Activated T-cell treated with anti-CD3 and anti-CD28 coated beads, Interleukin-2, amount 50 U/mL, for 24 hours (primary cell): ENCODE results near the gene CT47C1.

ENCODE experiments used
- DNase-seq: peaks from one replicate; pipeline ENCODE4 v3.0.0-alpha.2; 2020
- H3K27ac Mint-ChIP-seq: 2 replicates; pipeline ENCODE4 v1.8.0; 2020; ENCODE audit warnings: mild to moderate bottlenecking, mixed read lengths
- H3K27me3 Mint-ChIP-seq: 2 replicates; pipeline ENCODE4 v1.8.0; 2020; ENCODE audit warnings: mixed read lengths
- H3K36me3 Mint-ChIP-seq: 2 replicates; pipeline ENCODE4 v1.8.0; 2020; ENCODE audit warnings: low read depth, mixed read lengths
- H3K4me1 Mint-ChIP-seq: 2 replicates; pipeline ENCODE4 v1.8.0; 2020; ENCODE audit warnings: low read depth, mixed read lengths
- H3K4me3 Mint-ChIP-seq: 2 replicates; pipeline ENCODE4 v1.8.0; 2020; ENCODE audit warnings: mild to moderate bottlenecking, moderate library complexity, mixed read lengths
- H3K9me3 Mint-ChIP-seq: 2 replicates; pipeline ENCODE4 v1.8.0; 2020; ENCODE audit warnings: mixed read lengths

The CT47C1 gene

DNA sequence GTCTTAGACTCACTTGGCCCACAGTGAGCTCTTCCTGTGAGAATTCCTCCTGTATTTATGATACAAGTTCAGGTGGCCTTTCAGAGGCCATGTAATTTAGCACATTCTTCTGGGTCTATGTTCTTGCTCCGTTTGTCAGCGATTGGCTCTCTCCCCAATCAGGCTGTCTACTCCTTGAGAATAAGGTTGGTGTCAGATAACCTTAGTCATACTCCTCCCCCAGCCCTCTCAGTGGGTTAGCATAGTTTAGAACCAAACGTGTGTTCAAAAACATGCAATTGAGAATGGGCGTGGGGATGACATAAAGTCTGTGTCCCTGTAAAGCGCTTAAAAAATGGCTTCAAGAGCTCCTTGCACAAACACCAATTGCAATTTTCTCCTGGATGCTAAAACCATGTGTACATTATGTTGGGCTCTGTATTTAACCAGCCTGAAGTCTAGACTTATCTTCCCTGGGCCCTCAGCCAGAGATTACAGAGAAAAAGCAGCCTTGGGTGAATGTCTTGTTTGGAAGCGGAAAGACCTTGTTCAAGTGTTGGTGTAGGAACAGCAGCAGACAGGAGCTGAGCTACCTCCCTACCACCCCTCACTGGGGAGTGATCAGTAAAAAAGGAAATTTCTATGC lies 9.9 kb upstream of the CT47C1 start:
- Mint-ChIP-seq H3K27ac (no peak overlapping the region), H3K9me3 (no peaks in the 10 kb centered on the region), H3K4me3 (no peak overlapping the region), H3K27me3 (peaks cover 26% of the 10 kb centered on the region), H3K36me3 (no peaks in the 10 kb centered on the region), H3K4me1 (no peaks in the 10 kb centered on the region)
- DNase-seq = no peak

GRCh38 chrX:119063428-119063827 lies 9.4 kb upstream of the CT47C1 start:
- Mint-ChIP-seq H3K9me3 (no peaks in the 10 kb centered on the region), H3K27ac (no peak overlapping the region), H3K4me1 (no peaks in the 10 kb centered on the region), H3K4me3 (no peak overlapping the region), H3K27me3 (peaks cover 26% of the 10 kb centered on the region), H3K36me3 (no peaks in the 10 kb centered on the region)
- no peak for DNase-seq

DNA sequence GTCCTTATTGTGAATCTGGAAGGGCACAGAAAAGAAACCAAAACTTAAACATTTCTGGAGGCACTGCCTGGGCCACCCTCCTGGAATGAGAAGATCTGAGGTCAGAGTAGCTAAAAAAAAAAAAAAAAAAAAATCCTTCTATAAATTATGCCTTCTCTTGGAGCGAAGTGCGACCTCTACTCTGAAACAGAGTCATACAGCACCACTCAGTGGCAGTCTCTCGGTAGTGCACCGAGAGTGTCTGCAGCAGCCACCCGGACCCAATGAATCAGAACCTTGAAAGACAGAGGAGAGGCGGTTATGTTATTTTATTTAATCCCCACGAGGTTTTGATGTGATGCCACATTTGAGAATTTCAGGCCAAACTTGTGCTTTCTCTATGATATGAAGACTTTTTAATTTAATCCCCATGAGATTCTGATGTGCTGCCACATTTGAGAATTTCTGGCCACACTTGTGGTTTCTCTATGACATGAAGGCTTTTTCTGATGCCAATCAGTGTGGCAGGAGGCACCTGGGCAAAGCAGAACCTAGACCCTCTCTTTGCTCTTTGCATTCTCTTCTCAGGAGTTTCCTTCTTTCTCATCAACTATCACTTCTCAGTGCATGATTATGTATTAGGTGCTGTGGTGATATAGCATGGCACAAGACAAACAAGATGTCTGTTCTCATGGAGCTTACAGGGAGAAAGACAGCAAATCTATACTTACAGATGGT lies 5.6 kb upstream of the CT47C1 start:
- Mint-ChIP-seq H3K27me3 (peaks cover 13% of the 10 kb centered on the region), H3K4me1 (no peaks in the 10 kb centered on the region), H3K36me3 (no peaks in the 10 kb centered on the region), H3K4me3 (no peak overlapping the region), H3K9me3 (no peaks in the 10 kb centered on the region), H3K27ac (no peak overlapping the region)
- DNase-seq = peak; percentile 48

DNA sequence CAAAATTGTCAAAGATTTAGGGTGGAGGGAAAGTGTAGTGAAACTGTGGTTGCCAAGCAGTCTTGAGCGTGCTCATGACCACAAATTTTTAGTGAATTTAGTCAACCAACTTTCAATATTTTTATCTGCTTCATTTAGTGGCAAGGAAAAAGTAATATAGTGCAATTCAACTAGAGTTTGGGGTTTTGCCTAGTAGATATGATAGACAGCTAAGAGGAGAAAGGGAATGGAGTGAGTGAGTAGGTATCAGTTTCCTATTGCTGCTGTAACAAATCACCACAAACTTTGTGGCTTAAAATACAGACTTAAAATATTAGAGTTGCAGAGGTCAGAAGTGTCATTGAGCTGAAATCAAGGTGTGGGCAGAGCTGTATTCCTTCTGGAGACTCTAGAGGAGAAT lies 3.7 kb upstream of the CT47C1 start:
- Mint-ChIP-seq H3K4me1 (no peaks in the 10 kb centered on the region), H3K36me3 (no peaks in the 10 kb centered on the region), H3K27me3 (peaks cover 15% of the 10 kb centered on the region), H3K4me3 (no peak overlapping the region), H3K27ac (no peak overlapping the region), H3K9me3 (no peaks in the 10 kb centered on the region)
- no peak for DNase-seq

DNA sequence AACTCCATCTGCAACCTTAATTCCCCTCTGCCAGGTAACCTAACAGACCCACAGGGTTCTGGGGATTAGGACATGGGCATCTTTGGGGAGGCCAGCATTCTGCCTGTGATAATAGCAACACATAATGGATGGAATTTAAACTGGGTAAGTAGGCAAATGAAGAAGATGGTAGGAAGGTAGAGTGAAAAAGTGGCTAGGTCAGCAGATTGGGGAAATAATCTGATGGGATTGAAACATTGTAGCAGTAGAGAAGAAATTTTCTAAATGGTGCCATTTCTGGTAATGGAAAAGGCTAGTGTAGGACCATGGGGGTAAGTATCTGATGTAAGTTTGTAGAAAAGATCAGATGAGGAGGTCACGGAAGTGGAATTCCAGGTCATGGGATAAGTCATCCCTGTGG lies 3.0 kb upstream of the CT47C1 start:
- peaks cover 15% of the 10 kb centered on the region for H3K27me3 Mint-ChIP-seq
- DNase-seq = no peak
- H3K4me3 Mint-ChIP-seq = no peak overlapping the region
- no peak overlapping the region for H3K27ac Mint-ChIP-seq
- no peaks in the 10 kb centered on the region for H3K4me1 Mint-ChIP-seq
- no peaks in the 10 kb centered on the region for H3K9me3 Mint-ChIP-seq
- no peaks in the 10 kb centered on the region for H3K36me3 Mint-ChIP-seq

DNA sequence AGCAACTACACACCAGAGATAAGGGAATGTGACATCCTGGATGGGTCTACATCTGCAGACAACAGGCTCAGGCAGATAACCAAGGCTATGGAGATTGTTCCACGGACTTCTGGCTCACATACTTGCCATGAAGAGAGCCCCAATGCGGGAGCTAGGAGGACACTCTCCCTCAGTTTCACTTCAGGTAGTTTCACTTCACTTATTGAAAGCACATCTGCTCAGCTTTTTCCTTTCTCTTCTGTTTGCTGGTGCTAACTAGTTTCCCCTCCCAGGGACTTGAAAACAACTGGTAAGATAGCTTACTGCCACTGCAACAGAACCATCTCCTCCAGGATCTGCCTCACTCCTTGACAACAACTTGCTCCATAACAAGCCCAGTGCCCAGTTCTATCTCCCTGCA lies 1.4 kb upstream of the CT47C1 start:
- Mint-ChIP-seq H3K9me3 (no peaks in the 10 kb centered on the region), H3K36me3 (no peaks in the 10 kb centered on the region), H3K27ac (no peak overlapping the region), H3K4me3 (no peak overlapping the region), H3K4me1 (no peaks in the 10 kb centered on the region), H3K27me3 (peaks cover 11% of the 10 kb centered on the region)
- DNase-seq = no peak

DNA sequence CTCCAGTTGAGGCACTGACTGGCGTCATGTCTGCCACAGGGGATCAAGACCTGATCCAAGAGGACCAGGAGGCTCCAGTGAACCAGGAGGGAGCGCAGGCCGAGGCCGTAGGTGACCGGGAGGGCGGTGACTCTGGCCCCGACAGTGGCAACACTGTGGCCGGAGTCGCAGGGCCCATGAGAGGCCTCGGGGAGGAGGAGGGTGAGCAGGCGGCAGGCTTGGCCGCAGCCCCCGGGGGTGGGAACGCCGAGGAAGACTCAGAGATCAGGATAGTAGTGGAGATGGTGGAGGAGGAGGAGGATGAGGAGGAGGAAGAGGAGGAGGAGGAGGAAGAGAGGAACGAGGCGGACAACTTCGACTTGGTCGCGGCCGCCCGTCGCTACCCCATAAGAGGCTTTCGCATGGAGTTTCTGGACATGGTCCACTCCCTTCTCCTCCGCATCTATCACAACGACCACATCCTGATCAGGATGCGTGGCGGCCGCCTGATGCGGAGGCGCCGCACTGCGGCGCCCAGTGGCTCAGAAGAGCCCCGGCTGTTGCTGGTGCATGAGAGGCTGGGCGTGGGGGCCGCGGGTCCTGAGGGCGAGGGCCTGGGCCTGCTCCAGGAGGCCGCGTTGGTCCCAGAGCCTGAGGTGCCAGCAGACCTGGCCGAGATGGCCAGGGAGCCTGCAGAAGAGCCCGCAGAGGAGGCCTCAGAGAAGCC lies 560 bp downstream of the CT47C1 start:
- Mint-ChIP-seq H3K27me3 (peaks cover 21% of the 10 kb centered on the region), H3K4me3 (no peak overlapping the region), H3K9me3 (no peaks in the 10 kb centered on the region), H3K4me1 (no peaks in the 10 kb centered on the region), H3K27ac (no peak overlapping the region), H3K36me3 (no peaks in the 10 kb centered on the region)
- DNase-seq = no peak

- no peak overlapping the region for H3K4me3 Mint-ChIP-seq
- no peaks in the 10 kb centered on the region for H3K9me3 Mint-ChIP-seq
- no peaks in the 10 kb centered on the region for H3K36me3 Mint-ChIP-seq
- no peak overlapping the region for H3K27ac Mint-ChIP-seq
- no peak for DNase-seq
- no peaks in the 10 kb centered on the region for H3K4me1 Mint-ChIP-seq
- peaks cover 25% of the 10 kb centered on the region for H3K27me3 Mint-ChIP-seq
These were observed 1.1 kb downstream of the CT47C1 start for GRCh38 chrX:119073911-119074310.

DNA sequence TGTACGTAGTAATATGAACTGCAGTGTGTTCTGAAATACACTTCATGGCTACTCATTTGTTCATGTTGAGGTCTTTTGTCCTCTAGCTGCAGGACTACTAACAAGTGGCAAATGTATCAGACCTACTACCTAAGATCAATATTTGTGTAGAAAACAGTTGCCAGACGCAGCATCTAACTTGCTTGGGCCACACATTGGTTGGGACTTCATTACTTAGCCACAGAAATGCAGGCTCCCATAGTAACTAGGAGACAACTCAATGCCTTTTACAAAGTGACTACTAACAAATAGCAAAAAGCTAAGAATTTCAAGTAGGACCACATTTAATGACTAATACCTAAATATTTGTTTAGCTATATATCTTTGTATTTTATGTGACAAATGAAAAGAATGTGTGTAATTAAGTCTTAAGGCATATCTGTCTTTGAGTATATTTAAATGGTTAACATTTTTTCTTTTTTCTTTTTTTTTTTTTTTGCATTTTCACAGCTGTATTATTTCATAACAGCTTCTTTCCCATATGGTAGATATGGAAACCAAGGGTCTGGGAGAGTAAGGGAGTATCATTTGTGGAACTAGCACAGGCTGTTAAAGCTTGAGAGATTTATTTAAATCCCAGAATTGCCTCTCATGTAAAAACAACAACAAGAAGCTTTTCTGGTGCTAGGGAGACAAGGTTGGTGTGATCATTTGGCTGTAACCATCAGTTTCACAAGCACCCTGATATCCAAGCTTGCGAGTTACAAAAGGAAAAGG lies 2.7 kb downstream of the CT47C1 start:
- H3K27ac Mint-ChIP-seq = no peak overlapping the region
- H3K27me3 Mint-ChIP-seq = peaks cover 40% of the 10 kb centered on the region
- no peak overlapping the region for H3K4me3 Mint-ChIP-seq
- no peaks in the 10 kb centered on the region for H3K36me3 Mint-ChIP-seq
- DNase-seq = no peak
- H3K9me3 Mint-ChIP-seq = no peaks in the 10 kb centered on the region
- H3K4me1 Mint-ChIP-seq = no peaks in the 10 kb centered on the region

DNA sequence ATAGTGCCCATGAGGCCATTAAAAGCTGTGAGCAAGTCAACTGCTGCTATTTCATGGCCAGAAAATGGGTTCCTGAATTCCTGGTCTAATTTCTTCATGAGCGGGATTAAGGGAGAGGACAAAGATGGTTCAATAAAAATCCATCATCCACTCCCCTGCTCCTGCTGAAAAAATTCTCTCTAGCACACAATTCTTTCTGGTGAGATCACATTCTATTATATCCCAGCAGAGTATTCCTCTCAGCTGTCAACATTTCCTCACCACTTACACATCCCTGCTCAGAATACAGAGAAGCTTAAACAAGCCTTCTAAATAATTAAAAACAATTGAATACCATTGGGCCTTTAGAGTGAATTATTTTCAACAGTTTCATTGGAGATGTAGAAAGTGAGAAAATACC lies 9.5 kb downstream of the CT47C1 start:
- DNase-seq = no peak
- no peaks in the 10 kb centered on the region for H3K36me3 Mint-ChIP-seq

DNA sequence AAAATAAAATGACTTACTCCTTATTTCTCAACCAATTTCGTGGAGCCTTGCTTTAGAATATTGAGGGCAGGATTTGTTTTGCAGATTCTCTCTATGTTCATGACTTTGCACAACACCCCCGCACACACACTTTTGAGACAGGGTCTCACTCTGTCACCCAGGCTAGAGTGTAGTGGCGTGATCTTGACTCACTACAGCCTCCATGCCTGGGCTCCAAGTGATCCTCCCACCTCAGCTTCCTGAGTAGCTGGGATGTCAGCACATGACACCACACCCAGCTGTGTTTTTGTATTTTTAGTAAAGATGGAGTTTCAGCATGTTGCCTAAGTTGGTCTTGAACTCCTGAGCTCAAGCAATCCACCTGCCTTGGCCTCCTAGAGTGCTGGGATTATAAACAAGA lies 12.0 kb downstream of the CT47C1 start:
- H3K4me1 Mint-ChIP-seq = no peaks in the 10 kb centered on the region
- H3K27me3 Mint-ChIP-seq = peaks cover 39% of the 10 kb centered on the region
- no peak overlapping the region for H3K4me3 Mint-ChIP-seq
- H3K36me3 Mint-ChIP-seq = no peaks in the 10 kb centered on the region
- DNase-seq = no peak
- H3K9me3 Mint-ChIP-seq = no peaks in the 10 kb centered on the region
- H3K27ac Mint-ChIP-seq = no peak overlapping the region

More for the DNA sequence above, 9.5 kb downstream of the CT47C1 start:
- Mint-ChIP-seq H3K9me3 (no peaks in the 10 kb centered on the region), H3K4me1 (no peaks in the 10 kb centered on the region), H3K4me3 (no peak overlapping the region), H3K27me3 (peaks cover 51% of the 10 kb centered on the region), H3K27ac (no peak overlapping the region)

DNA sequence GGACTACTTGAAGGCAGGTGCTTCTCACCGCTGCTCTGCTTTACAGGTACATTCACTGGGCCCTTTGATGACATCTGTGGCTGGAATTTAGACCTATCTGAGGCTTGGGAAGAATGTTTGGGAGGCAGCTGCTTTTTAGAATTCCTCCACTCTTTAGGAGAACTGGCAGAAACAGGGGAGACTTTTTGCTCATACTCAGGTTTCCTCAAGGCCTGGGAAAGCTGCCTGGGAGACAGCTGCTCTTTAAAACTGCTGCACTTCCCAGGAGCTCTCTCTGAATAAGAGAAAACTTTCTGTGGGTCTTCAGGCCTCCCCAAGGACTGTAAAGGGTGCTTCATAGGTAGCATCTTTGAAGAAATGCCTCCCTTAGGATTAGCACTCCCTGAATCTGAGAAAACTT lies 14.3 kb downstream of the CT47C1 start:
- no peak overlapping the region for H3K4me3 Mint-ChIP-seq
- no peak overlapping the region for H3K27ac Mint-ChIP-seq
- H3K27me3 Mint-ChIP-seq = peaks cover 45% of the 10 kb centered on the region
- H3K4me1 Mint-ChIP-seq = no peaks in the 10 kb centered on the region
- H3K9me3 Mint-ChIP-seq = no peaks in the 10 kb centered on the region
- H3K36me3 Mint-ChIP-seq = no peaks in the 10 kb centered on the region
- no peak for DNase-seq

DNA sequence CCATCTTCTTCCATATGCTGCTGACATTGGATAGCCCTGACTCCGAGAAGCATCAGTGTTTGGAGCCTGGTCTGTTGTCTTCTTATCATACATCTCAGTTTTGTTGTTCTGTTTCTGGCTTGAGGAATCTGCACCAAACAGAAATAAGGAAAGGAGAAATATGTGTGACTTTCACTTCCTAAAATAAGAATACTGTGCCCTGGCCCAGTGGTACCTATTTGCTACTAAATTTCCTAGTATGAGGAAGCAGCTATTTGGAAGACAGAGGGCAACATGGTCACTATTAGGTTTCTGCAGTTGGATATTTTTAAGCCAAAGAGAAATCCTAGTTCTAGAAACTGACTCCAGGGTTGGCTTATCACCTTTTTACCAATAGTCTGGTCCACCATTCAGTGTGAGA lies 16.8 kb downstream of the CT47C1 start:
- H3K4me1 Mint-ChIP-seq = no peaks in the 10 kb centered on the region
- H3K9me3 Mint-ChIP-seq = no peaks in the 10 kb centered on the region
- DNase-seq = no peak
- H3K4me3 Mint-ChIP-seq = no peak overlapping the region
- no peaks in the 10 kb centered on the region for H3K36me3 Mint-ChIP-seq
- no peak overlapping the region for H3K27ac Mint-ChIP-seq
- H3K27me3 Mint-ChIP-seq = peaks cover 49% of the 10 kb centered on the region

- Mint-ChIP-seq H3K9me3 (no peaks in the 10 kb centered on the region), H3K27ac (no peak overlapping the region), H3K4me1 (no peaks in the 10 kb centered on the region), H3K4me3 (no peak overlapping the region), H3K27me3 (peaks cover 51% of the 10 kb centered on the region), H3K36me3 (no peaks in the 10 kb centered on the region)
- no peak for DNase-seq
These were observed 17.8 kb downstream of the CT47C1 start for GRCh38 chrX:119090627-119091026.
